Activated CD4-positive, CD25-positive, alpha-beta regulatory T cell treated with anti-CD3 and anti-CD28 coated beads, Interleukin-2, amount 50 U/mL, for 16 hours (primary cell): ENCODE measurements around the gene SNURF.
"Not testable (repeated sequence)": the region's sequence is repeated elsewhere in the genome, so short reads cannot be mapped to it uniquely, and the experiment has no call there.

ENCODE experiments used
- DNase-seq: peaks from one replicate; pipeline ENCODE4 v3.0.0-alpha.2; 2020; ENCODE audit warnings: low read depth, low spot score

The SNURF gene

DNA sequence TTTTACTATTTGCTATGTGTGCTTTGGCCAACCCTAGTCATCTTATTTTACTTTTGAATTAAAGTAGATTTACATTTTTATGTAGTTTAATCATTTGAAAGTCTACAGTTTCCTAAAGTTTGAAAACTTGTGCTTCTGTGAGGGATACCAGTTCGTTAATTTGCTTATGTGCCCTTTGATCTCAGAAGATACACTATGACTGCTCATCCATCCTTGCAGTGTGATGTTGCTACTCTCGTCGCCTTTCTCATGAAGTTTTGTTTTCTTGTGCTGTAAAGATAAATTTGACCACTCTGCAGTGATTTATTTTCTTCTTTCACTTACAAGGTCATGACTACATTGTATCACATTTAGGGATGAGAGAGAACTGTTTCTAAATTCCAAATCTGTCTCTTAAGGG, 16.3 kb downstream of the SNURF start:
- no peak for DNase-seq

DNA sequence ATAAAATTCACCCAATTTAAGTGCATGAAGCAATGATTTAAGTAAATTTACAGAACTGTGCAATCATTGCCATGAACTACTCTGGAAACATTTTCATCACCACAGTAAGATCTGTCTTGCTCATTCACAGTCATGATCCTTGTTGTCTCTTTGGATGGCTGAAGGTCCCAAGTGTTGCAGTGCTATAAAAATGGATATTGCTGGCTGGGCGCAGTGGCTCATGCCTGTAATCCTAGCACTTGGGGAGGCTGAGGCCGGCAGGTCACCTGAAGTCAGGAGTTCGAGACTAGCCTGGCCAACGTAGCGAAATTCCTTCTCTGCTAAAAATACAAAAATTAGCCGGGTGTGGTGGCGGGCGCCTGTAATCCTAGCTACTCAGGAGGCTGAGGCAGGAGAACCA, 17.0 kb downstream of the SNURF start:
- DNase-seq, result no peak

DNA sequence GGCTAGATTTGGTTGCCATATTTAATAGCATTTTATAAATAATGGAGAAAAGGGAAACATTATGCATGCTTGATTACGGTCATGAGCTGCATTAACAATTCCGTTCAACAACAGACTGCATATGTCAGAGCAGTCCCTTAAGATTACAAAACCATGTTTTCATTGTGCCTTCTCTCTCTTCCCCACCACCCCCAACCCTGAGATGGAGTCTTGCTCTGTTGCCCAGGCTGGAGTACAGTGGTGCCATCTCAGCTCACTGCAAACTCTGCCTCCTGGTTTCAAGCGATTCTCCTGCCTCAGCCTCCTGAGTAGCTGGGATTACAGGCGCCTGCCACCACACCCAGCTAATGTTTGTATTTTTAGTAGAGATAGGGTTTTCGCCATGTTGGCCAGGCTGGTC, 17.9 kb downstream of the SNURF start:
- DNase-seq, result not testable (repeated sequence)

DNA sequence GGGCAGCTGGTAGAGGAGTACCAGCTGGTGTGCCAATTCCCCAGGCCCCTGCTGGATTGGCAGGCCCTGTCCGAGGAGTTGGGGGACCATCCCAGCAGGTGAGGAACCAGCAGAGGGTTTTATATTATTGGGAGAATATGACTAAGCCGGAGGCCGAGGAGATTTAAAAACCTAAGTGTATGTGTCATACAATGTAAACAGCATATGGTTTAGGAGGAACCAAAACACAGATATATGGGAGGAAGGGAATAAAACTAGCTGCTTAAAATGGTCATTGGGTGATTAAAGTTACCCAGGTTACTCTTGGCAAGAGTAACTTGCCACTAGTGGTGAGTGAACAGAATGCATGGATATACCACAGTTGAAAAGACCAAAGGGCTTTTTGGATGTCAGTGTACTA, 22.1 kb downstream of the SNURF start:
- no peak for DNase-seq

DNA sequence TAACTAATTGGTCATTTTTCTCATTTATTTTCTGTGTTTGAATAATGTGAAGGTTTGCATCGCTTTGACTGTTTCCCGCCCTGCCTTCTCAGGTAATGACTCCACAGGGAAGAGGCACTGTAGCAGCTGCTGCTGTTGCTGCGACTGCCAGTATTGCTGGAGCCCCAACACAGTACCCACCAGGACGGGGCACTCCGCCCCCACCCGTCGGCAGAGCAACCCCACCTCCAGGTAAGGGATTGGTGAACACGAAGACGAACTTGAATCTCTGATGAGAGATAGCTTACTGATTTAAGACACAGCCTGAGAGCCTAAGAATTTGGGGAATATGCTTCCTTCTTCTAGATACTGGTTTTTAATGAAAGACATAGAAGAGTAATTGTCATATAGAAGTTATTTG, 22.9 kb downstream of the SNURF start:
- no peak for DNase-seq

DNA sequence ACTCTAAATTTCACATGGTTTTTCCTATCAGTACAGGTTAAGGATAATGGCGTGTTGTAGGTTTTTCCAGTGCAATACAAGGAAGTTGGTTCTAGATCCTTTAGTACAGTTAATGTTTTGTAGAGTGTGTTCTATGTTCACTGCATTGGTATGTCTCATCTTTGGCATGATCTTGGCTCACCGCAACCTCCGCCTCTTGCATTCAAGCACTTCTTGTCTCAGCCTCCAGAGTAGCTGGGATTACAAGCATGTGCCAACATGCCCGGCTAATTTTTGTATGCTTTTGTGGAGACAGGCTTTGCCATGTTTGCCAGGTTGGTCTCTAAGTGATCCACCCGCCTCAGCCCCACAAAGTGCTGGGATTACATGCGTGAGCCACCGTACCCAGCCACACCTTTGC, 30.4 kb downstream of the SNURF start:
- no peak for DNase-seq

DNA sequence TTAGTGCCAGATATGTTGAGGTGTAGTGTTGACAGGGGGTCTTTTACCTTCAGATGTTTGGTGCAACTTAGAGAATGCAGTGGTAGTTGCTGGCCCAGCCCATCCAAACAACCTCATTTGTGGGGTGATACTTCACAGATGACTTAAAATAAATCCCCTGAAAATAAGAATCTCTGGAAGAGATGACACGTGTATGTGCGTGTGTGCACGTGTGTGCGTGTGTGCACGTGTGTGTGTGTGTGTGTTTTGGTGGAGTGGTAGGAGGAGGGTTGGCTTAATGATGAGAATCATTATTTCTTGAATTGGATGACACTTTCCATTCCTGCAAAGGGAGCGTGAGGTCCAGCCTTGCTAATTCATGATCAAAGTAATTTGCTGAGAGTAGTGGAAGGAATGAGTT, 31.9 kb downstream of the SNURF start:
- no peak for DNase-seq
